Astrocyte of the spinal cord (primary cell): Measurements from ENCODE around the gene ALK.

Source experiments
- DNase-seq: peaks from one replicate; pipeline ENCODE4 v3.0.0; 2011; ENCODE audit warnings: low read depth, low spot score
- H3K4me3 ChIP-seq: 2 replicates; pipeline ENCODE4 v1.5.1; 2011; ENCODE audit warnings: low read depth, mild to moderate bottlenecking, low read length, moderate library complexity
- CTCF ChIP-seq: IDR thresholded peaks from 2 replicates; pipeline ENCODE4 v1.5.1; 2012; ENCODE audit warnings: low read depth, mild to moderate bottlenecking, low read length, inconsistent platforms
- in situ Hi-C: cut with HindIII; loops from 2 replicates; pipeline ENCODE4 v1.10.0; 2017; ENCODE audit warnings: low sequenced_read_pairs

ALK gene

GRCh38 chr2:29876374-29876773 is 45.0 kb downstream of the ALK start:
- H3K4me3 ChIP-seq = no peak overlapping the region
- in situ Hi-C loops = no loop called here
- TF ChIP-seq CTCF = no peak
- no peak for DNase-seq

- H3K4me3 ChIP-seq = no peak overlapping the region
- no peak for DNase-seq
- in situ Hi-C loops = no loop called here
- TF ChIP-seq CTCF = no peak
Observed at GRCh38 chr2:29874745-29875144, 46.6 kb downstream of the ALK start.

GRCh38 chr2:29872870-29873269 is 48.5 kb downstream of the ALK start:
- no peak for DNase-seq
- in situ Hi-C loops = no loop called here
- H3K4me3 ChIP-seq = no peak overlapping the region
- TF ChIP-seq CTCF = no peak

- no peak for DNase-seq
- no peak overlapping the region for H3K4me3 ChIP-seq
- in situ Hi-C loops = no loop called here
- no peak for TF ChIP-seq CTCF
Observed at GRCh38 chr2:29871541-29871940, 49.8 kb downstream of the ALK start.

DNA sequence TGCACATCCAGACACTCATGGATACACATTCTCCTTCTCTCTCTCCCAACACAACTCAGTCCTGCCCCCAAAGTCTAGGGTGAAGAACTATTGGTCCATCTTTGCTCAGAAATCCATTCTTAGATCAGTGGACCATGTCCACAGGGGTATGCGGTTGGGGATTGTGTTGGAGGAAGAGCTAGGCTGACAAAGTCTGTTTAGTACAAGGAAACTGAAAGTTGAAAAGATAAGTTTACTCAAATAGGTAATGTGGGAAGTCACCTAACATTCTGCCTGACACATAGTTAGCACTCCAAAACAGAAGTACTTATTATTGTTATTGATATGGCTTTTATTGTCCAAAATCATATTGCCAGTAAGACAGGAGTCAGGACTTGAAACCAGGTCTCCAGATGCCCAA is 55.9 kb downstream of the ALK start:
- in situ Hi-C loops = no loop called here
- TF ChIP-seq CTCF = no peak
- DNase-seq = no peak
- no peak overlapping the region for H3K4me3 ChIP-seq

GRCh38 chr2:29864988-29865387 is 56.4 kb downstream of the ALK start:
- no peak overlapping the region for H3K4me3 ChIP-seq
- in situ Hi-C loops = no loop called here
- TF ChIP-seq CTCF = no peak
- no peak for DNase-seq
